HG02678 (cell line): ENCODE data around the gene PLCH2.
A peak's percentile ranks its signal among the peaks of the same experiment; 100 is the strongest.
"Not testable (repeated sequence)": the region's sequence is repeated elsewhere in the genome, so short reads cannot be mapped to it uniquely, and the experiment has no call there.

Source experiments
- ATAC-seq: cut with Tn5 transposase; IDR thresholded peaks from one replicate; pipeline ENCODE4 v1.9.1; 2021; ENCODE audit warnings: mild to moderate bottlenecking, moderate library complexity; ENCODE audit not compliant: unreplicated experiment

The PLCH2 gene

DNA sequence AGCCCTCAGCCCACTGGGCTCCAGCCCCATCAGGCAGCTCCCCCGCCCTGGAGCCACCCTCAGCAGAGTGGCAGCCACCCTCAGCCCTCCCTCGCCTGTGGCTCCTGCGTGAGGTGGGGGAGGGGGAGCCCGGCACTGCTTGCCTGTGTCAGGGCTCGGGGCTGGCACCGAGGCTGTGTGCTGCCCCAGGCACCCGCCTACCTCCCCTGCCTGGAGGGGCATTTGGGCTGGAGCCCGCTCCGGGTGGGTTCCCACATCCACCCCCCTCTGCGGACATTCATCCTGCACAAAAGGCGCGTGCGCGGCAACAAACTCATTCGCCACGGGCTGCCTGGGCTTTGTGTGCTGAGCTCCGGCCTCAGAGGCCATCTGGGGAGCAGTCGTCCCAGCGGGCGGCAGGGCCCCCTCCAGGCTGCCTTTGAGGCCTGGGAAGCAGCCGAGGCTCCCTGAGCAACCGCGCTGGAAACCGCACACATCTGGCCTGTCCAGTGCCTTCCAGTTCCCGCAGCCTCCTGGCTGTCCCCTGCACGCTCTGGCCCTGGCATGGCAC, 67.5 kb downstream of the PLCH2 start:
- ATAC-seq: no peak

DNA sequence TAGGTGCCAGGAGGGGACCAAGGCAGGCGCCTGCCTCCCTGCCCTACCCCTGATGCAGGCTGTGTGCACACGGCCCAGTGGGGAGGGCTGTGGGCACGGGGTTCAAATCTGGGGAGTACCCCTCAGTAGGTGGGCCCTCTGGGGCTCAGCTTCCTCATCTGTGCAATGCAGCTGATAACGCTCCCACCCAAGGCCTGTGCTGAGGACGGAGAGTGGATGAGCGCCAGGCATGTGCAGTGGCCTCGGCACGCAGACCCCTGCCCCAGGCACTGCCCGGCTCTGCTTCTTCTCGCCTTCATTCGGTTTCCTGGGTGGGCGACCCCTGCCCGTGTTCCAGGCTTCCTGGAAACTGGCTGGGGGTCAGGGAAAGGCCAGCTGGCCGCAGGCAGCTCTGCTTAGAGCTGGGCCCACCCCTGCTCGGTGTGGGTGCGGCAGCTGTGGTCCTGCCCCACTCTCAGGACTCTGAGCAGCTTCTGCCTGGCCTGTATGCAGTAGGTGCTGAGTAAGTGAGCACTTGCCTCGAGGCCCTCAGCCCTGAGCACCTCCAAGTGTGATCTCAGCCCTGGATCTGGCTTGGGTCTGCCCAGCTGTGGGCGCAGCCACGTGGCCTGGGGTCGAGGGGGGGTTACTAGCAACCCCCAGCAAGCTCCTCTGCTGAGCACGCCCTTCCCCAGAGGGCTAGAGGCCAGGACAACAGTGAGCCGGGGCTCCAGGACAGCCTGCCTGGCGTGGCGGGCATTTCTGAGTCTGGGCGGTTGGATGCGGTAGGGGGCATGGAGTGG, 68.2 kb downstream of the PLCH2 start:
- no peak for ATAC-seq

DNA sequence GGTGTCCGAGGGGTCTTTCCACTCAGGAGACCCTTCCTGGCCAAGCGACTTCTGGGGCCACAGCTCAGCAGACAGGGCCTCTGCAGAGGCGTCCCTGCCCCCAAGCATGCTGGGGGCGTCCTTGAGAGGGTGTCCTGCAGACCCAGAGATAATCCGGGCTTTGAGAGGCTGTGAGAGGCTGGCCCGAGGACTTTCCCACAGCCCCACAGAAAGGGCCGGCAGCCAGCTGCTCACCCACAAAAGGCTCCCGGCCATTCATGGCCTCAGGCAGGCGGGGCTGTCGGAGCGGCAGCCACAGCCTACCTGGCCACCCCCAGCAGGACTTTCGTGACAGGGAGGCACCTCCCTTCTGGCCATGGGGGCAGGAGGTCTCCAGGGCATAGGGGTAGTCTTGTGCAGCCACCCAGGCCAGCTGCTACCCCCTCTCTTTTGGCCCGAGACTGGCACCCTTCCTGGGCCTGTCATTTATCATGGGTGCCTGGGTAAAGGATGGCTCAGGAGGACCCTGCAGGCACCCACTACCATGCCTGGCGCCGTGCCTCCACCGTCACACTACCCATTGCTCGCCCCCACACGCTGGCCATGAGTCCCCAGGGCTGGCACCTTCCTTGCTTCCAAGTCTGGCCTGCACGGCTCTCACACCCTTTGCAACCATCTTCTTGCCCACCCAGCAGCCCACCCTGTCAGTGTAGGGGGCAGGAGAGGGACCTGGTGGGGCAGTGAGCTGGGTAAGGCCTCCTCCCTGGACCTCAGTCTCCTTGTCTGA, 69.0 kb downstream of the PLCH2 start:
- no peak for ATAC-seq

GRCh38 chr1:2545754-2546514, 69.8 kb downstream of the PLCH2 start:
- ATAC-seq: peak; percentile 33

DNA sequence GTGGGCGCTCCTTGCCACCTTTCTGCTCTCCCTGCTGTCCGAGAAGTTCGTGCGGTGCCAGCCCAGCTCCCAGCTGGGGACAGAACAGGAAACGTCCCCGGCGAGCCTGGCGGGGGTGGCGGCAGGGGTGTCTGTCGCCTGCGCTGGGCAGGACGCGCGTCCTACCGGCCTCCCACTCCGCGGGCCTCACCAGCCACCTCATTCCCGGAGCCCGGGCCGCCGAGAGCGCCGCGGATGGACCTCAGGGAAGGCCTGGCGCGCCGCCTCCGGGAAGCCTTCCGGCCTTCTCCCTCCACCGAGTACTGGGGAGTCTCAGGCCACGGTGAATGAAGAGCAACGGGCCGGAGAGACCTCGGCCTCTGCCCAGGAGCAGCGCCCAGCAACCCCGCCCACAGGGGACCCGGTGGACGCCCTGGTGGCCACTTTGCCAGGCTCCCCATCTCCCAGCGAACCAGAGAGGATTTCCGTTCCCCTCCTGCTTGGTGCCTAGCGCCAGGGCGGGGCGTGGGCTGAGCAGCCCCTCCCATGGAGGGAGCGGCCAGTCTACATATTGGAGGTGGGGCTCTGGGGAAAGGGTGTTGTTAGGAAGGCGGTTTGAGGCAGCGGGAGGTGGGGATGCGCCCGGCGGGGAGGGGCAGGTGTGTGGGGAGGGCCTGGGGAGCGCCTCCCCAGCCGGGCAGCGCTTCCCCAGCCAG, 70.6 kb downstream of the PLCH2 start:
- peak; percentile 25 for ATAC-seq

DNA sequence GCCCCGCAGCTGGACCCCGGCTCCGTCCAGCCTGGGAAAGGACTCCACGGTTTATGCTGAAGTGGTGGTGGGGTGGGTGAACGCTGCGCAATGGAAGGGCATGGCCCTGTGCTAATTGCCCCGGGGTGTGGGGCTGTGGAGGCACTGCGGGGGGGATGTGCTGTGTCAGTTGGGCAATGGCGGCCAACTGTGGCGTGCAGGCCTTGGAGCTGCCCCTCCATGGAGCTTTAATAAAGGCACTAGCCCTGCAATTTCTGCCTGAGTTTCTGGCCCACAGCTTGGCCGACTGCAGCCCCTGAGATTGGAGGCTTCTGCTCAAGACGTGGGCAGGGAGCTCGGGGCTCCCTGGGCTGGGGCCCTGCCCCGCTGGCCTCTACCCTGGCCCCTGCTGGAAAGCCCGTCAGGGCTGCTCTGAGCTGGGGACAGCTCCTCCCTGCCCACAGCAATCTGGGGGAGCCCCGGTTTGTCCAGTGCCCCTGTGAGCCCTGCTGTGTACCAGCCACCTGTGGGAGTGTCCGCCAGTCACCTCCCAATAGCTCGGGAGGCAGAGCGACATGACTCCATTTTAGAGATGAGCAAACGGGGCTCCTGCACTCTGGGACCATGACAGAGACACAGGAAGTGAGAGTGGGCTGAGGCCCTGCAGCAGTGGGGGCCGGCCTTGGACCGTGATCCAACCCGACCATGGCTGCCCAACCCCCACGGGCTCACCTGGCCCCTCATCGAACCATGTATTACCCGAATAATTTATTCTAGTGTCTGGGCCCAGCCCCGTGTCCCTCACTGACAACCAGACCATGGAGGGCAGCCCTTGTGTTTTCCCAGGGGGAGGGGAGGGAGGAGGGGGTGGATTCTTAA, 71.3 kb downstream of the PLCH2 start:
- ATAC-seq: no peak

DNA sequence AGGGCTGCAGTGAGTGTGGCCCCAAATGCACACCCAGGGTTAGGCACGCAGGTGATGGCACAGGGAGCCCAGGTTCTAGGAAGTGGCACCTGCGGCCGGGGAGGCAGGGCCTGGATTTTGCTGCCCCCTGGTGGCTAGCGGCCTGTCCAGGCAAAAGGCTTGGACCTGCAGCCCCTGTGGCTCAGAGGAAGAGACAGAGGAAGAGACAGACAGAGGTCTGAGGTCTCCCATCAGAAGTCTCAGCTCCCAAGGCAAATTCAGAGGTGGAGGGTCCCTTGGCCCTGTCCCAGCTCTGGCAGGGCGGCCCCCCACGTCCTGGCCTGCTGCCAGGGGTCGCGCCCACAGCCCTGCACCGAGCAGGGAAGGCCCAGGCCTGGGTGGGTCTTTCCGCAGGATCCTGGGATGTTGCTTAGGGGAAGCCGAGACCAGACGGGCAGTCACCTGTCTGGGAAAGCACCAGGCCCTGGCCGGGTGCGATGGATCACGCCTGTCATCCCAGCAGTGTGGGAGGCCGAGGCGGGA, 72.0 kb downstream of the PLCH2 start:
- peak; percentile 27 for ATAC-seq

- not testable (repeated sequence) for ATAC-seq
Measured at GRCh38 chr1:2549367-2550029, 73.4 kb downstream of the PLCH2 start.

- ATAC-seq: not testable (repeated sequence)
Measured at GRCh38 chr1:2550309-2550861, 74.3 kb downstream of the PLCH2 start.

DNA sequence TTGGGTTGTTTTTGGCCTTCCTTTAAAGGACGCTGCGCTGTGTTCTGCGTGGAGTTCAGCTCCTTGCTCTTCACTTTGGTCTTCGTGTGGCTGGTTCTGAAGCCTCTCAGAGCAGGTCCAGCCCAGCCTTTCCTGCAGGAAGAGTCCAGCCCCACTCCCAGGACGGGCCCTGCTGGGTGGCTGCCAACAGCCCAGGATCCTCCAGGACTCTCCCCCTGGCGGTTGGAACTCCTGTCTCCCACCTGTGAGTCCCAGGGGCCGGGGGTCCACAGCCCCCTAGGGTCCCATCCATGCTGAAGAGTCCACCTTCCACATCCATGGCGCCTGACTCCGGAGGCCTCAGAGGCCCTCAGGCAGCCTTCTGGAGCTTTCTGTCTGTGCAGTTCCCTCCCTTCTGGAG, 75.5 kb downstream of the PLCH2 start:
- ATAC-seq: not testable (repeated sequence)

GRCh38 chr1:2552189-2552588, 76.1 kb downstream of the PLCH2 start:
- ATAC-seq: no peak

DNA sequence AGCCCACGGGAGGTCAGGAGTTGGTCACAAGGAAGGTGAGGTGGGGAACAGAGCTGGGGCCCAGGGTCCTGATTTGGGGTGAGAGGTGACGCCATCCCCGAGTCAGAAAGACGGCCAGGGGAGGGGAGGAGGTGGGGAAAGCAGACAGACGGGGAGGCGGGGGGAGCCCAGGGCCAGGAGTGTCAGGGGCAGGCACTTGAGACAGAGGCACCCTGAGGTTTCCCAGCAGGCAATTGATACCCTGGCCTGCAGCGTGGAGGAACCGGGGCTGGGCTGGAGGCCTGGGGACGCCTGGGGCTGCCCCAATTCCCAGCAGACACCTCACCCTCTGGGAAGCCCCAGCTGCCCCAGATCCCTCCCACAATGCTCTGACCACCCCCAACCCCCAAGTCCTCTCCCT, 77.0 kb downstream of the PLCH2 start:
- not testable (repeated sequence) for ATAC-seq

- ATAC-seq: no peak
Measured at GRCh38 chr1:2553871-2554620, 78.0 kb downstream of the PLCH2 start.

GRCh38 chr1:2554621-2555387, 78.7 kb downstream of the PLCH2 start:
- ATAC-seq: no peak
